GM04503 (cell line): ENCODE data around the gene COMT.

Experiments
- DNase-seq: peaks from one replicate; pipeline ENCODE4 v3.0.0-alpha.2; 2012; ENCODE audit warnings: low read depth

The COMT gene

DNA sequence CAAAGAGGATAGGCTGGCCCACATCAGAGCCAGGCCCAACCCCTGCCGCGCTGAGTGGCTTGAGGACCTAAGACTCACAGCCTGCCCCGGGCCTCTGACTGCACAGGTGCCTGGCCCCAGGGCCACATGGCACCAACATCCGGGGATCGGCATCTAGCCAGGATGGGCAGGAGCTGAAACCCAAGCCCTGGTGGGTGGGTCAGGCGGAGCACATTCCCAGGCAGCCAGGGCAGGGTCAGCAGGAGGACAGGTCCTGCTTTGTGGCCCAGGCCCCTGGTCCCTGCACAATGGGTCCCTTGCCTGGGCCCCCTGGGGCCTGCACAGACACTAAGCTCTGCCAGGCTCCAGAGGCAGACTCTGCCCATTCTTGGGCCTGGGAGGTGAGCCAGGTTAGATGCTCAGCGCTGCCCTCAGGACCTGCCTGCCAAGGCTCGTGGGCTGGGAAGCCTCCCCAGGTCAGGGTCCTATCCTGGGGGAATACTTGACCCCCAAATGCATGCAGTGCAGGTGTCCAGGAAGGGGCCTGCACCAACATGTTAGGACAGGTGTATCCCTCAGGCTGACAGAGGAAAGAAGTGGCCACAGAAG, 41.5 kb downstream of the COMT start:
- DNase-seq: no peak

DNA sequence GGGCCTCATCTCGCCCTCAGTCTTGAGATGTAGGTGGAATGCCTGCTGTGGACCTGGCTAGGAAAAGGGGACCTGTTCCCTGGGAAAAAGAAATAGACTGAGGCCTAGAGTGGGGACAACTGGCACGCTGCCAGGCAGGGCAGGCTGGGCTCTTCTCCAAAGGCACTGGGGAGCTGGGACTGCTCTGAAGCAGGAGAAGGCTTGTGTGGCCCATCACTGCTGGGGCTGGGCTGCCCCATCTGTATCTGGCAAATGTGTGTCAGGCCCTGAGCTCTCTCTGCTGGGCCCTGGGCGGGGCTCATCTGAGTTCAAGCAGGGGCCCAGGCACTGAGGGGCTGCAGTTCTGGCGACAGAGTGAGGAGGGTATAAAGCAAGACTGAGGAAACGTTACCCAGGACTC, 42.2 kb downstream of the COMT start:
- DNase-seq: no peak

DNA sequence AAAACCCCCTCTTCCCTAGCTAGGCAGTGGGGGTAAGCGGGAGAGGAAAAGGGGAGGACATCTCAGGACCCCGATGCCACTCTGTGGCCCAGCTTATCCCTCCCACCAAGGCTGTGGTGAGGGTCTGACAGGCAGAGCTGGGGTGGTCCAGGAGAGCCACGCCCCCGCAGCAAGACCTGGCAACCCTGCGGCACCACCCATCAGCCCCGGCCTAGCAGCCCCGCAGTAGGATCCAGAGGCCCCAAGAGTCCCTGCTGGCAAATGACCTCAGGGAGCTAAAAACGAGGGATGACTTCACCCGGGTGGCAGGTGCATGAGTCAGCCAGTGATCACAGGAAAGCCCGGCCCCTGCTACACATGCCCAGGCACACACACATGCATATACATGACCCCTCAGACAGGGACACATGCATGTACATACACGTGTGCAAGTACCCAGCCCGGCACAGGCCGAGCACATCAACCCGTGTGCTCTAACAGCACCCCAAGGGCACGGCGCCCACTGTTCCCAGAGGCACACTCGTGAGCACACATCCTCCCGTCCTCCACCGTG, 42.7 kb downstream of the COMT start:
- no peak for DNase-seq

DNA sequence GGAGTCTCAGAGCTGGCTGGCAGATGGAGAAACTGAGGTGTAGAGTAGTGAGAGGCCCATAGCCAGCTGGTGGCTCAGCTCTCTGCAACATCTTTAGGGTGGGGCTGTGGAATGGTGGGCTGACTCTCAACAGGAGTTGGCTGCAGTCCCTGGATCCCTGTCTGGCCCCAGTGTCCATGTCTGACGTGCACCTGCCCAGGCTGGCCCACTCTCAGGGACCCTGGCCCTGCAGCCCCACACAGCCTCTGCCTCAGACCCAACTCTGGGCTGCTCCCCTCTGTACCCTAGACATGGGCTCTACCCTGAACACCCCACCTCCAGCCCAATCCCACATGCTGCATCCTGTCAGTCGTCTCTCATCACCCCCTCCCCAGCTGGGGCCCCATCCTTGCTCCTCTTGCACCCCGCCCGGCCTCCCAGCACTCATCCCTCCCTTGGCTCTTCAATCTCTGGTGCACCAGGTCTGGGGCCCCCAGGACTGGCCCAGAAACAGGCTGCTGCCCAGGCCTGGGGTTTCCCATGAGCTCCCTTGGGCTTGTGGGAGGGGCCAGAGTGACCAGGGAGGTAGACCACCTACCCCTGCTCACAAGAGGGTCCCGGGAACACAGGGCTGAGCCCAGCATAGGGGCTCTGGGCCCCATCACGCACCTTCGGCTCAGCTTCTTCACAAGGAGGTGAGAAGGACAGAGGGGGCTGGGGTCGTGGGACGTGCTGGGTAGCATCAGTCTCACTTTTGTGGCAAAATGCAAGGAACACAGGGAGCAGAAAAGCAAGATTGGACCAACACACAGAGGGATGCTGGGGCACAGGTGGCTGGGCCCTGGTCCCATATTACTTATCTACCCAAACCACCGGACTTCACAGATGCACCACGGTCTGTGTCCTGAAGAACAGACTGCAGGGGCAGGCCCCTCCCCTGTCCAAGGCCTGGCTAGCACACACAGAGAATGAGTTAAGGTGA, 43.6 kb downstream of the COMT start:
- DNase-seq: no peak

DNA sequence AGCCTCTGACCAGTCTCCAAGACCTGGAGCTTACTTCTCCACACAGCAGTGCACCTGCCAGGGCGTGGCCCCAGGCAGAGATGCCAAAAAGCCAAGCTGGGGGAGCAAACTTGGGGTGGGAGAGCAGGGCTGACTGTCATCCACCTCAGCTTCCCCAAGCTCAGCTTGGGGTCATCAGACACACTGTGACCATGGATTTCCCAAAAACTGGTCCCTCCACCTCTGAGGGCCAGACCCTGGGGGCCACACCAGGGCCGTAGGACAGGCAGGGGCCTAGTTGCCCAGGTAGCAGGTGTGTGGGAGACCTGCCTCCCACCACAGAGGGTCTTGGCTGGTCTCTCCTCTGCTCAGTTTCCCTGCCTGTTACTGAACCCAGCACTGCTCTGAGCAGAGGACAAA, 44.4 kb downstream of the COMT start:
- no peak for DNase-seq

DNA sequence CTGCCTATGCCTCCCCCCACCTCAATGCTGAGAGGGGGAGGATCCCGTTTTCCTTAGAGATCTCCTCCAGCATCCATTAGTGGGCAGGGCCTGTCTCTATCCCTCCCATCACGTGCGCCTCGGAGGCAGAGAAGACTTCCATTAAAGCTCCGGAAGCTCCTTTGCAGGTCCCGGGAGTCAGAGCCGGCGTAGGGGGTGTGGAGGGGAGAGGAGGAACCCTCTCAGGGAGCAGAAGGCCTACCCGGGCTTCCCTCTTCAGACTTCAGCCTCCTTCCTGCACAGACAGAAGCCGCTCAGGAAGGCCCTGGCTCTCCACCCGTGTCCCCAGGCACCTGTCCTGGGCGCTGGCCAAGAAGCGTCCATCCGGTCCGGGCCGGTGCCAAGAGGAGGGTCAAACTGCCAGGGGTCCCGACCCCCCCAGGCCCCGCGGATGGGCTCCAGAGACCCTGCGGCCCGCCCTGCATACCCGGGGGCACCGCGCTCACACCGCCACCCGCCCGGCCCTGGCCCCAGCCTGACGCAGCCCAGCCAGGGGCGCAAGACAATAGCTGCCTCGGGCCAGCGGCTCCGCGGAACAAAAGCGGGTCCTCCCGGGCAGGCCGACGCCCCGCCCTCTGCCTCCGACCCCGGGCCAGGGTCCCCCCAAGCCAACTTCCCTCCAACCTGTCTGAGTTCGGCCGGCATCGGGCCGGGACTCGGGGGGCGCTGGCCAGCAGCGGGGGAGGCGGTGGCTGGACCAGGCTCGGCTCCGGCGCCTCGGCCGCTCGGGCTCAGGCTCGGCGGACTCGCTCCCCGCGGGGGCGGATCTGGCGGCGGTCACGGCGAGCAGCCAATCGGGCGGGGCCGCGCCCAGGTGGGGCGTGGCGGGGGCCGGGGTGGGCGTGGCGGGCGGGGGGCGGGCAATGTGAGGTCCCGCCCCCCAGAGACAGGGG, 45.1 kb downstream of the COMT start:
- DNase-seq: no peak

DNA sequence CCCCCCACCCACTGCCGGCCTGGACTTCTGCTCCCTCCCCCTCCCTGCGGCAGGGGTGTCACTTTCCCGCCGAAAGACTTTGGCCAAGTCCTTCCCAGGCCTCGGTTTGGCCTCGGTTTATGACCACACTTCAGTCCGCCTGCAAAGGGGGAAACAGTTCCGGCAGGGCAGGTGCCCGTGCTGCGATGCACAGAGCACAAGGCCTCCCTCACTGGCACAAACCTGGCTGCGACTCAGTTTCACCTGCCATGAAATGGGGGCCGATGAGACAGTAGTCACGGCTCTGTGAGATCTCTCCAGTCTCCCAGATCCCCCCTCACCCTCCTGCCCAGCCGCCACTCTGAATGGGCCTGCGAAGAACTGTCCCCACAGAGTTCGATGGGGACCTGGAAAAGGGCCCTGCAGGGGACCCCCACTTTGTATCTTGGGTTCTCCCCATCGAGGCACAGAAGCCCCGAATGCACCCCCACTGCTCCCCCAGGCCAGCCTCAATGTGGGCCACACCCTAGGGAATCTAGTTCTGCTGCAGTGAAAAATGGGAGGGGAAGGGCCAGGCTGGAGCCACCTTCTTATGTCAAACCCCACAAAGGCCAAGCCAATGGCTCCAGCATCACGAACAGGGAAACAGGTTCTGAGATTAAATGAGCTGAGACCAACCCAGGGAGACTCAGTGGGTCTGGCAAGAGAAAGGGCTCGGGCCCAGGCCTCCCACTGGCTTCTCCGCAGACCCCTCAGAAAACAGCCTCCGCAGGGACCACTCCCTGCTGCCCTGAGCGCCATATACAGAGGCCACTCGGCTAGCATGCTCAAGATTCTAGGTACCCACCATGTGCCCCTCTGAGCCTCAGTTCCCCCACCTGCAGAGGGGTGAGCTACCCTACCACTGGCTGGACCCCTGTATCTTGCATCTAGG, 46.1 kb downstream of the COMT start:
- DNase-seq: no peak

DNA sequence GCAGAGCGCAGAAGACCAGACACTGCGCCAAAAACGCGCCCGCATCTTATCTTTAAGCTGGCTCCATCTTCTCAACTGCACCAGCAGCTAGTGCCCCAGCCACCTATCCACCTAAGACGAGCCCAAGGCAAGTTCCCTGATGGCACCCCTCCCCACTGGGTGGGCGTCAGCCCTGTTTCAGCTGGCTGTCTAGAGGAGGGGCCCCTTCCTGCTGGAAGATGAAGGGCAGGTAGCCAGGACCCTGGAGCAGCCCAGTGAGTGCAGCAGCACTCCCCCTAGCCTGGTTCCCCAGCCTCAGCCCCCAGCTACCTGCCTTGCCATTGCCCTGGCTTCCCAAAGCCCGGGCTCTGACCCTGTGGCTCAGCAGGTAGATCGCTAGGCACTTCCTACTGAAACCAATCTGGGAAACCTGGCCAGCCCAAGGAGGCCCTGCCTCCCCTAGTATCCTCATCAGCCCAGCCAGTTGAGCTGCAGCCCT, 46.8 kb downstream of the COMT start:
- no peak for DNase-seq

DNA sequence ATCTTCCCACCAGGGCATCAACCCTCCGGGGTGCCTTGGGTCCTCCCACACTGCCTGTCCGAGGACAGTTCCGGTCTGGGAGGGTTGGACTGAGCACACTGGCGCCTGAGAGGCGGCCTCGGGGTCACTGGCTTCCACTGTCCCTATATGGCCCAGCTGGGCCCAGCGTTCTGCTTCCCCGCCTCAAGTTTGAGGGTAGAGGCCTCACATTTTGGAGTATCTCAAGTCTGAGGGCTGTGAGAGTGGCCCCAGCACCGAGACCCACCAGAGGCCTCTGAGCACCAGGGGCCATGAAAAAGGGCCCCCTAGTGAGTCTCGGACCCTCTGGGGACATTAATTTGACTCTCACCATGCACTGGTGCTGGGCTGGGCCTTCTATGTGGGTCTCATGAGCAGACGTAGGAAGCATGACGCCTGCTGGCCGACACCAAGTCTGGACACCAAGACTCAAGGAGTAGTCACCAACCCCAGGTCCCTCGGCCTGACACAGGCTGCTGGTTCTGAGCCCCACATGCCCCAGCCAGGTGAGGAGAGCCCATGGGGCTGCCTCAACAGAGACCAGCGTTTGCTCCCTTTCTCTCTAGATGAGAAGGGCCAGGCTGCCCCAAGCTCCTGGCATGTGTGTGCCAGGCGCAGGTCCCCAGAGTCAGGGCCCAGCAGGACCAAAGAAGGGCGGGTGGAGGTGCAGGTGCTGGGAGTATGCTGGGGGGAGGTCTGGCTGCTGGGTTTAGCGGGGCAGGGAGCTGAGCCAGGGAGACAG, 47.6 kb downstream of the COMT start:
- DNase-seq: no peak

DNA sequence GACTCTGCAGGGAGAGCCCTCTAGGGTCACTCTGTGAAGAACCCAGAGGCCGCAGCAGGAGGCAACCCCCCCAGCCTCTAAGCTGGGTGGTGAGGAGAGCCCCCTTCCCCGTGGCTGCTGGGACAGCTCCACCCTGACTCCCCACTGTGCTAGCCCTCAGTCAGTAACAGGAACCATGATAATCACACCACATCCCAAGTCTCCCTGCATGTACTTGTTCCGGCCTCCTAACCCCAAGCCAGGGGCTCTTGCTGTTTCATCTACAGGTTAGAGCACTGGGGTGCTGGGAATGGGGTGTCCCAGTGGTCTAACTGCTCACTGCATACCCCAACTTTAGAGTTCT, 48.1 kb downstream of the COMT start:
- no peak for DNase-seq

DNA sequence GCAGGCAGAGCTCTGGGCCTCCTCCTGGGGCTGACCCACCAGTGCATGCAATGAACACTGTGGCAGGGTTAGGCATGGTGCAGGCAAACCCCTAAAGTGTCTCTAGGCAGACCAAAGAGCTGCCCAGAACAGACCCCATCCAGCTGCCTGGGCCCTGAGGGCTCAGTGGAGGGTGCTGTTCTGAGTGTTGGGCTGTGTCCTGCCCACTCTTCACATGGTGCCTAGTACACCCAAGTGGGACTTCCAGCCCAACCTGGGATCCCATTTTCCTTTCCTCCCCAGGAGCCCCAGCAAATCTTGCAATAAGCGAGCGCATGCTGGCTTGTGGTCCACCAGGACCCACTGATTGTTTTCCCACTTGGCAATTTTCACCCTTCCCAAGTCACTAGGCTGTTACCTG, 48.6 kb downstream of the COMT start:
- DNase-seq: no peak

DNA sequence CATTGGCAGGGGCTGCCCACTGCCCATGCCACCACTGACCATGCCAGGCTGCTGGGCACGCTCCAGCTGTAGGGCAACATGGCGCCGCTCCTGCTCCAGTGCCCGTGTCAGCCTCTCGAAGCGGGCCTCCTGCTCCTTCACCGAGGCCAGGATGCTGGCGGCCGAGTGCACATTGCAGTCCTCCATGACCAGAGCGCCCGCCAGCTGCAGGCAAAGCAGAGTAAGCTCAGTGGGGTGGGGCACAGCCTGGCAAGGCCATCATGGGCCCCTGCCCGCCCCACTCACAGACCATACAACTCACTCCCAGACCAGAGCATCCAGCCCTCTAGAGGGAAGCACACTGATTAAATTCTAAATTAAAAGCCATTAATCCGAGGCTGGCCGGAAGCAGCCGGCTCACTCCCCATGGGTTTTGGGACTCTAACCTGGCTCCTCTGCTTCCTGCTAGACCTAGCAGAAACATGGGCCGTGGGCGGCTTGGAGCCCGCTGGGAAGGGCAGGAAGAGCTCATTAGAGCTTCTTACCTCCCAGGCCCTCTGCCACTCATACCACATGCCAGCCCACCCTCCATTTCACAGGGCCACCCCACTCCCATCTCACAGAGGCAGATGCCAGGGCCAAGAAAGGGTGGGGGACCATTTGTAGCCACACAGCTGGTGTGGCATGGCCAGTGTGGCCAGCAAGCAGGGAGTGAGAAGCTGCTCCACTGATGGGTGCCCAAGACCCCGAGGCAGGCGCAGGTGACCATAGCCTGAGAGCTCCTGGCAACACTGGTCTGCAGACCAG, 49.2 kb downstream of the COMT start:
- DNase-seq: no peak

DNA sequence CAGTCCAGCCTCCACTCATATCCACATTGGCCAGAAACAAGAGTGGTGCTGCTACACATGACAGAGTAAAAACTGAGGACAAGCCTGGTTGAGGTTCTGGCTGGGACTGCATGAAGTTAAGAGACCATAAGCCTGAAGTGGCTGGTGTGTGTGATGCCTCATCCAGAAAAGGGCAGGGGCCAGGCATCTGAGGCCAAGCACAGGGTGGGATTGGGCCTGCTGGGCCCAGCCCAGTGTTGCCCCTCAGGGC, 49.7 kb downstream of the COMT start:
- DNase-seq: no peak

DNA sequence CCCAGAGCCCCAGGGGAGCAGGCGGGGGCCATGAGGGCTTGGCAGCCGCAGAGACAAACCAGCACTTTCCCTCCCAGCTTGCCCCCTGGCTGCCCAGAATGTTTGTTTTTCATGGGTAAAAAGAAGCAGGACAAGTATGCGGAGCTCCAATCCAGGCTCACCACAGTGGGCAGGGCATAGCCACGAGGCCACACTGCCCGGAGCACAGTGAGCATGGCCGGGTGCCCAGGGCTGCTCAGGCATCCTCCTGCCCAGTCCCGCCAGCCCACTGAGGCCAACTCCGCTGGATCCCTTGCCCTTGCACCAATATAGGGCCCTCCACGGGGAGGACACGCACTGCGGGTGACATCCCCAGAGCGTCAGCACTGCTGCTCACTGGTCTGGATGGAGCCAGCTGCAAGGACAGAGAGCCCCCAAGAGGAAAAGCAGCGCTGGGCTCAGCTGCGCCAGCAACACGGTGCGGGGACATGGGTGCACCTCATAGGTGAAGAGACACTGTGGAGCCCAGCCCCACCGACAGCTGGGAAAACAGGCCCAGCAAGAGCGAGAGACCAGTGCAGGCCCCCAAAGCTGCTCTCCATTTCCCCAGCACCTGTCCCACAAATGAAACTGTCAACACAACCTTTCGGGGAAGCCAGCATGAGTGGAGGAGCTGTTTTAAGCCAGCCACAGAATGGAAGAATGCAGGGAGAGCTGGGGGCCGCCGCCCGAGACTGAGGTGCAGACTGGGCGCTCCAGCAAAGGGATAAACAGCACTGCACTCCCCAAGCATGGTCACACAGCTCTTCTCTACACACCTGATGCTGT, 50.3 kb downstream of the COMT start:
- no peak for DNase-seq

DNA sequence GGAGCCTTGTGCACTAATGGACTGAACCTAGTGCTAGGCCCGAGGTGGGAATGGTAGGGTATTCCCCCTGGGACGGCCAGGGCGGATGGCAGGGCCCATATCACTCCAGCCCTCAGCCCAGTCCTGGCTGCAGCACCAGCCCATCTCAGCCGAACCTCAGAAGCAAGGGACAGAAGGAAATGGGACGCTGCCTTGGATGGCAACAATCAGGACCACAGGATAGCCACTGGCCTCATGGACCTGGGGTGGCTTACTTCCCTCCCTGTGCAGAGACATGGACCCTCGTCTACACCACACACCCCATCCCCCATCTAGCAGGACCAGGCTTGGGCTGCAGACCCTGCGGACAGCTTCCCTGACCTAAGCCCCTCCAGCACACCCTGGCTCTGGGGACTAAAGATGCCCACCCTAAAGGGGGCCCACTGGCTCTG, 50.9 kb downstream of the COMT start:
- DNase-seq: no peak

DNA sequence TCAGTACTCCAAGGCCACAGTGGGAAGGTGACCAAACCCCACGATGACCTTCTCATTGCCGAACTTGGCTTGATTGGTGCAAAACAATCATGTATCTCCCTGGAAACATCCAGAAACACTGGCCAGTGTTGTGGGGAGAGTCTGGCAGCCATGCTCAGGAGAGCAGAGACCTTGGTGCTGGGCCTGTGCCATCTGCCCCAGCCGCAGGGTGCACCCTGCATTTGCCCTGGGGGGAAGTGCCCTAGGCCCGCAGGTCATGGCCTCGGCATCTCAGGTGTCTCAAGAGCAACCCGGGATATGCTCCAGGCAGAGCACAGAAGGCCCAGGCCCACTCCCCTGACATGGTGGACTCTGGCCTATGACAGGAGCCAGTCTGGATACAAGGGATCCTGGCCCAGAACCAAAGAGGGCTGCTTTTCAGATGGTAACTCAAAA, 51.4 kb downstream of the COMT start:
- no peak for DNase-seq

DNA sequence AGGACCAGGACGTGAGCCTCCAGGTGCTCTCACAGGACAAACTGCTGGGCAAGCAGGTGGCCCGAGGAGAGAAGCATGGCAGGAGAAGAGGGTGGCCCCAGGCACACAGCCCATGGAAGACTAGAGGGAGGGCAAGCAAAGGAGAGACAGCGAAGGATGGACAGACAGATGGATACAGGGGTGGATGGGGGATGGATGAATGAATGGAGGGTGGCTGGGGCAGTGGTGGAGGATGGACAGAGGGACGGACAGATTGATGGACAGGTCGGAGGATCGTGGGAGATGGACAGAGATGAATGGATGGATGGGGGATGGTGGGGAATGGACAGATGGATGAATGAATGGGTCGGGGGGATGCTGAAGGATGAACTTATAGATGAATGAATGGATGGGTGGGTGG, 52.4 kb downstream of the COMT start:
- no peak for DNase-seq

DNA sequence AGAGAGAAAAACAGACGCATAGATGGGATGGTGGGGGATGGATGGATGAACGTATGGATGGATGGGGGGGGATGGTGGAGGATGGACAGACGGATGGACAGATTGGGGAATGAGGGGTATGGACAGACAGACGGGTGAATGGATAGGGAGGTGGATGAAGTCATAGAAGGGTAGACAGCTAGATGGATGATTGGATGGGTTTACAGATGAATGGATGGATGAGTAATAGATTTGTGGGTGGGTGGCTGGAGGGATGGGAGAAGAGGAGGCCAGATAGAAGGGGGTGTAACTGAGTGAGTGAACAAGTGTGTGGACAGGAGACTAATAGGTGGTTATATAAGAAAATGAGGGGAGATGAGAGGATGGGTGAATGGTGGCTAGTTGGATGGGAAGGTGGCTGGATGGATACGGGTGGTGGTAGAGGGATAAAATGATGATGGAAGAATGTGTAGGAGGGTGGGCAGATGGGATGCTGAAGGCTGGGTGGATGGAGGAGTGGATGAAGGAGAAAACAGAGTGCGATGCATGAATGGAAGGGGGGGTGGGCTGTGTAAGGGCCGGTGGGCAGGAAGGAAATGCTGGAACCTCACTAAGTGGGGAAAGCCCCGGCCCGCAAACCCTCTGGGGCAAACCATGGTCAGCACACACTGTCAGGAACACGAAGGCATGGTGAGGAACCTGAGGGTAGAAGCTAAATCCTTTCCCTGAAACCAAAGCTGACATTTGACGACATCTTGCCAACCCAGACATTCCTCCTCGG, 53.5 kb downstream of the COMT start:
- no peak for DNase-seq
